ENCODE results near the gene PHACTR4.

GRCh38 chr1:28451011-28451410 lies 81.5 kb downstream of the PHACTR4 start:
- TF ChIP-seq CTCF (IDR thresholded peaks at IDR 0.05; ENCODE audit: extremely low read depth in 1 of 2, insufficient read depth in 1 of 2, low read depth in 1 of 2, low read length in 2 of 2) (no peak), POLR2AphosphoS5 (IDR thresholded peaks at IDR 0.05; ENCODE audit: insufficient read depth, low read depth, low read length) (no peak), POLR2A (IDR thresholded peaks at IDR 0.05; ENCODE audit: low read depth, low read length) (no peak), EZH2 (IDR thresholded peaks at IDR 0.05; ENCODE audit: borderline replicate concordance, low read depth, low read length, severe bottlenecking) (no peak), MAX (IDR thresholded peaks at IDR 0.05; ENCODE audit: insufficient read depth, insufficient read length) (no peak), FOS (IDR thresholded peaks at IDR 0.05; ENCODE audit: borderline replicate concordance, insufficient read depth, low read length) (no peak), JUN (IDR thresholded peaks at IDR 0.05; ENCODE audit: borderline replicate concordance, insufficient read depth, insufficient read length, low read depth) (no peak), MYC (IDR thresholded peaks at IDR 0.05; ENCODE audit: low read depth, low read length) (no peak)

Data from endothelial cell of umbilical vein (primary cell).